Kidney epithelial cell (primary cell): Measurements from ENCODE around the gene MGMT. TPM values are rescaled to one million over a fixed set of nuclear protein-coding genes. Genes with fewer than 3 reads are reported as not detected.

ENCODE experiments used
- DNase-seq: peaks from one replicate; pipeline ENCODE4 v3.0.0-alpha.2; 2010; ENCODE audit warnings: low read depth
- H3K27me3 ChIP-seq: 2 replicates; pipeline ENCODE4 v1.6.0; 2011; ENCODE audit warnings: low read length; ENCODE audit not compliant: control insufficient read depth, insufficient read depth
- H3K36me3 ChIP-seq: 2 replicates; pipeline ENCODE4 v1.5.1; 2011; ENCODE audit warnings: low read length; ENCODE audit not compliant: control insufficient read depth, insufficient read depth
- H3K4me3 ChIP-seq: 2 replicates; pipeline ENCODE4 v1.5.1; 2011; ENCODE audit warnings: low read depth, mild to moderate bottlenecking, control low read depth, low read length
- CTCF ChIP-seq: IDR thresholded peaks from 2 replicates; pipeline ENCODE4 v1.5.1; 2011; ENCODE audit warnings: mild to moderate bottlenecking, moderate library complexity, low read length, control low read depth, inconsistent platforms; ENCODE audit not compliant: insufficient read depth, poor library complexity, severe bottlenecking
- total RNA-seq: library from RNA; depleted of rRNA; stranded (reverse); fragments of >200 nt; gene quantifications from 2 replicates; pipeline ENCODE4 v1.2.3, GENCODE V29; 2015

MGMT gene
- total RNA-seq, 1 donor from 2014 or later, result 36.1 TPM

- no peaks in the 10 kb centered on the region for H3K36me3 ChIP-seq
- no peaks in the 10 kb centered on the region for H3K27me3 ChIP-seq
- no peak for TF ChIP-seq CTCF
- H3K4me3 ChIP-seq, result no peak overlapping the region
- DNase-seq, result no peak
These were observed 176.2 kb downstream of the MGMT start for GRCh38 chr10:129643266-129643665.

GRCh38 chr10:129645487-129645886 lies 178.4 kb downstream of the MGMT start:
- no peak overlapping the region for H3K4me3 ChIP-seq
- no peak for TF ChIP-seq CTCF

GRCh38 chr10:129646973-129647372 lies 179.9 kb downstream of the MGMT start:
- no peak for DNase-seq
- no peaks in the 10 kb centered on the region for H3K27me3 ChIP-seq
- H3K36me3 ChIP-seq, result no peaks in the 10 kb centered on the region
- no peak overlapping the region for H3K4me3 ChIP-seq
- TF ChIP-seq CTCF, result no peak

More at GRCh38 chr10:129645487-129645886, 178.4 kb downstream of the MGMT start:
- Histone ChIP-seq H3K36me3 (no peaks in the 10 kb centered on the region), H3K27me3 (no peaks in the 10 kb centered on the region)
- DNase-seq, result no peak

GRCh38 chr10:129647590-129647989 lies 180.5 kb downstream of the MGMT start:
- no peak overlapping the region for H3K4me3 ChIP-seq
- DNase-seq, result no peak
- H3K36me3 ChIP-seq, result no peaks in the 10 kb centered on the region
- H3K27me3 ChIP-seq, result no peaks in the 10 kb centered on the region
- no peak for TF ChIP-seq CTCF

- no peaks in the 10 kb centered on the region for H3K27me3 ChIP-seq
- TF ChIP-seq CTCF, result no peak
- DNase-seq, result no peak
- H3K4me3 ChIP-seq, result no peak overlapping the region
- no peaks in the 10 kb centered on the region for H3K36me3 ChIP-seq
These were observed 181.8 kb downstream of the MGMT start for GRCh38 chr10:129648856-129649255.

GRCh38 chr10:129652021-129652420 lies 185.0 kb downstream of the MGMT start:
- Histone ChIP-seq H3K4me3 (no peak overlapping the region), H3K36me3 (no peaks in the 10 kb centered on the region), H3K27me3 (no peaks in the 10 kb centered on the region)
- no peak for TF ChIP-seq CTCF
- no peak for DNase-seq
